LoVo (cell line): ENCODE measurements around the gene PTPDC1.

ENCODE experiments used
- DNase-seq: peaks from one replicate; pipeline ENCODE4 v3.0.0-alpha.2; 2016; ENCODE audit warnings: low spot score

Gene PTPDC1

GRCh38 chr9:94140791-94141790, 56.8 kb downstream of the PTPDC1 start:
- no peak for DNase-seq

GRCh38 chr9:94142353-94142752, 58.1 kb downstream of the PTPDC1 start:
- DNase-seq = no peak

- no peak for DNase-seq
Observed at GRCh38 chr9:94144394-94144793, 60.1 kb downstream of the PTPDC1 start.

GRCh38 chr9:94145640-94146039, 61.4 kb downstream of the PTPDC1 start:
- DNase-seq = no peak

- no peak for DNase-seq
Observed at GRCh38 chr9:94147776-94148175, 63.5 kb downstream of the PTPDC1 start.

GRCh38 chr9:94148419-94148818, 64.2 kb downstream of the PTPDC1 start:
- no peak for DNase-seq

- DNase-seq = no peak
Observed at GRCh38 chr9:94149696-94150095, 65.4 kb downstream of the PTPDC1 start.

- no peak for DNase-seq
Observed at GRCh38 chr9:94150279-94150828, 66.1 kb downstream of the PTPDC1 start.

GRCh38 chr9:94150890-94151650, 66.8 kb downstream of the PTPDC1 start:
- DNase-seq = no peak

- DNase-seq = no peak
Observed at GRCh38 chr9:94153905-94154304, 69.6 kb downstream of the PTPDC1 start.

GRCh38 chr9:94156348-94157049, 72.2 kb downstream of the PTPDC1 start:
- no peak for DNase-seq

GRCh38 chr9:94157050-94157801, 73.0 kb downstream of the PTPDC1 start:
- DNase-seq = peak; percentile 59
